Right atrium auricular region (tissue), 2 donors: ENCODE data around the gene TXNDC2. TPM values are rescaled to one million over a fixed set of nuclear protein-coding genes. Genes with fewer than 3 reads are reported as not detected.

Experiments used
- DNase-seq: peaks from one replicate; pipeline ENCODE4 v3.0.0-alpha.2; 2019; ENCODE audit warnings: low spot score
- H3K27ac ChIP-seq, 2 donors: fragments of 200-600 bp; sonication (generic); 1 replicate in 1 of 2; 2 replicates in 1 of 2; pipeline ENCODE4 v1.5.1; 2016 to 2019
- H3K27me3 ChIP-seq, 2 donors: fragments of 200-600 bp; sonication (generic); one replicate each; pipeline versions ENCODE4 v1.5.1 to v1.6.0; 2017 to 2019
- H3K36me3 ChIP-seq: fragments of 200-600 bp; sonication (generic); one replicate; pipeline ENCODE4 v1.5.1; 2016
- H3K4me1 ChIP-seq, 2 donors: fragments of 200-600 bp; sonication (generic); one replicate each; pipeline versions ENCODE4 v1.5.1 to v1.6.0; 2017 to 2019
- H3K4me3 ChIP-seq, 2 donors: fragments of 200-600 bp; sonication (generic); 1 replicate in 1 of 2; 2 replicates in 1 of 2; pipeline ENCODE4 v1.5.1; 2017 to 2019; ENCODE audit warnings: mild to moderate bottlenecking in 1 of 2, moderate library complexity in 1 of 2
- H3K9me3 ChIP-seq, 2 donors: fragments of 200-600 bp; sonication (generic); one replicate each; pipeline ENCODE4 v1.5.1; 2019
- CTCF ChIP-seq, 2 donors: fragments of 200-600 bp; sonication (generic); IDR thresholded peaks; one replicate each; pipeline ENCODE4 v1.5.1; 2019; ENCODE audit warnings: antibody characterized with exemption in 2 of 2
- total RNA-seq, 2 donors: library from RNA; depleted of rRNA; stranded (reverse); fragments of >200 nt; gene quantifications; one replicate each; pipeline ENCODE4 v1.1.0, GENCODE V29; 2016

Gene TXNDC2
- total RNA-seq, 2 donors from 2014 or later: not detected

- Histone ChIP-seq H3K27ac (no peak overlapping the region), H3K9me3 (peaks cover 0 to 10% of the 10 kb centered on the region in 2 donors), H3K4me1 (peaks cover 0 to 12% of the 10 kb centered on the region in 2 donors), H3K36me3 (no peaks in the 10 kb centered on the region), H3K27me3 (no peaks in the 10 kb centered on the region), H3K4me3 (no peak overlapping the region)
- no peak for TF ChIP-seq CTCF (IDR thresholded peaks at IDR 0.05)
- peak; percentile 52 for DNase-seq
Measured at GRCh38 chr18:9861933-9862332, 23.8 kb upstream of the TXNDC2 start.

GRCh38 chr18:9862686-9863085 lies 23.1 kb upstream of the TXNDC2 start:
- no peak overlapping the region for H3K27ac ChIP-seq
- H3K4me1 ChIP-seq: peaks cover 0 to 12% of the 10 kb centered on the region in 2 donors
- no peak overlapping the region for H3K4me3 ChIP-seq
- peaks cover 0 to 10% of the 10 kb centered on the region in 2 donors for H3K9me3 ChIP-seq
- DNase-seq: no peak
- TF ChIP-seq CTCF (IDR thresholded peaks at IDR 0.05): no peak
- H3K36me3 ChIP-seq: no peaks in the 10 kb centered on the region
- H3K27me3 ChIP-seq: no peaks in the 10 kb centered on the region

- no peak overlapping the region for H3K4me3 ChIP-seq
- peaks cover 0 to 8% of the 10 kb centered on the region in 2 donors for H3K4me1 ChIP-seq
- H3K36me3 ChIP-seq: no peaks in the 10 kb centered on the region
- peaks cover 0 to 10% of the 10 kb centered on the region in 2 donors for H3K9me3 ChIP-seq
- DNase-seq: peak; percentile 21
- TF ChIP-seq CTCF (IDR thresholded peaks at IDR 0.05): no peak
- H3K27me3 ChIP-seq: no peaks in the 10 kb centered on the region
- no peak overlapping the region for H3K27ac ChIP-seq
Measured at GRCh38 chr18:9863282-9863681, 22.5 kb upstream of the TXNDC2 start.

GRCh38 chr18:9865764-9866490 lies 19.8 kb upstream of the TXNDC2 start:
- H3K4me3 ChIP-seq: no peak overlapping the region
- H3K36me3 ChIP-seq: no peaks in the 10 kb centered on the region
- no peaks in the 10 kb centered on the region for H3K27me3 ChIP-seq
- DNase-seq: no peak
- peaks cover 0 to 10% of the 10 kb centered on the region in 2 donors for H3K9me3 ChIP-seq
- TF ChIP-seq CTCF (IDR thresholded peaks at IDR 0.05): no peak
- no peak overlapping the region for H3K27ac ChIP-seq
- peaks cover 0 to 6% of the 10 kb centered on the region in 2 donors for H3K4me1 ChIP-seq

GRCh38 chr18:9866627-9867026 lies 19.1 kb upstream of the TXNDC2 start:
- Histone ChIP-seq H3K4me1 (peaks cover 0 to 6% of the 10 kb centered on the region in 2 donors), H3K27ac (no peak overlapping the region), H3K4me3 (no peak overlapping the region), H3K36me3 (no peaks in the 10 kb centered on the region), H3K27me3 (no peaks in the 10 kb centered on the region), H3K9me3 (peaks cover 0 to 10% of the 10 kb centered on the region in 2 donors)
- DNase-seq: no peak
- TF ChIP-seq CTCF (IDR thresholded peaks at IDR 0.05): no peak
